Measurements from ENCODE around the gene APBA2. TPM values are rescaled to one million over a fixed set of nuclear protein-coding genes. Genes with fewer than 3 reads are reported as not detected.
"Not testable (repeated sequence)": the region's sequence is repeated elsewhere in the genome, so short reads cannot be mapped to it uniquely, and the experiment has no call there.

The APBA2 gene
- total and polyA plus RNA-seq, 3 donors from 2014 or later, result 18.5 to 37.7 (median 29.5) TPM

DNA sequence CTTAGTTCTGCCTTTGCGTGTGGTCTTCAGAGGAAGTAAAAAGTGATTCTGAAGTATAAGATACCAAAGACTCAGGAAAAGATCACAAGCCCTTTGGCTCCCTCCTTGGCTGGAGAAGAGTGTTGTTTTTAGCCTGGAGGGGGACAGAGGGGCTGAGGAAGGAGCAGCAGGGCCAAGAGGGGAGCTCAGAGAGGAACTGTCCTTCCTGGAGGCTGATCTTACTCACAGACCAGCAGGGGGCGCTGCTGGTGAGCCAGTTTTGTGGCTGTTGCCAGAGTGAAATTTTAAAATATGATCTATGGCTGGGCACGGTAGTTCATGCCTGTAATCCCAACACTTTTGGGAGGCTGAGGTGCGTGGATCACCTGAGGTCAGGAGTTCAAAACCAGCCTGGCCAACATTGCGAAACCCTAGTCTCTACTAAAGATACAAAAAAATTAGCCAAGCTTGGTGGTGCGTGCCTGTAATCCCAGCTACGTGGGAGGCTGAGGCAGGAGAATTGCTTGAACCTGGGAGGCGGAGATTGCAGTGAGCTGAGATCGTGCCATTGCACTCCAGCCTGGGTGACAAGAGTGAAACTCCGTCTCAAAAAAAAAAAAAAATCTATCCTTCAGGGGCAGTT lies 216.5 kb downstream of the APBA2 start:
- H3K9me3 ChIP-seq; H3K27ac ChIP-seq; H3K4me3 ChIP-seq; H3K27me3 ChIP-seq; intact Hi-C loops (cut with DNase I; ENCODE audit: low total_unique reads); H3K4me1 ChIP-seq; H3K36me3 ChIP-seq (ENCODE audit: low read depth, missing control alignments): not testable (repeated sequence)
- peak; percentile 70 for DNase-seq
- 67 to 71% methylated on average over 10 of the region's 10 CpGs for WGBS, 2 donors
- TF ChIP-seq, protein P1, sequence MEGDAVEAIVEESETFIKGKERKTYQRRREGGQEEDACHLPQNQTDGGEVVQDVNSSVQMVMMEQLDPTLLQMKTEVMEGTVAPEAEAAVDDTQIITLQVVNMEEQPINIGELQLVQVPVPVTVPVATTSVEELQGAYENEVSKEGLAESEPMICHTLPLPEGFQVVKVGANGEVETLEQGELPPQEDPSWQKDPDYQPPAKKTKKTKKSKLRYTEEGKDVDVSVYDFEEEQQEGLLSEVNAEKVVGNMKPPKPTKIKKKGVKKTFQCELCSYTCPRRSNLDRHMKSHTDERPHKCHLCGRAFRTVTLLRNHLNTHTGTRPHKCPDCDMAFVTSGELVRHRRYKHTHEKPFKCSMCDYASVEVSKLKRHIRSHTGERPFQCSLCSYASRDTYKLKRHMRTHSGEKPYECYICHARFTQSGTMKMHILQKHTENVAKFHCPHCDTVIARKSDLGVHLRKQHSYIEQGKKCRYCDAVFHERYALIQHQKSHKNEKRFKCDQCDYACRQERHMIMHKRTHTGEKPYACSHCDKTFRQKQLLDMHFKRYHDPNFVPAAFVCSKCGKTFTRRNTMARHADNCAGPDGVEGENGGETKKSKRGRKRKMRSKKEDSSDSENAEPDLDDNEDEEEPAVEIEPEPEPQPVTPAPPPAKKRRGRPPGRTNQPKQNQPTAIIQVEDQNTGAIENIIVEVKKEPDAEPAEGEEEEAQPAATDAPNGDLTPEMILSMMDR (IDR thresholded peaks at IDR 0.05), result peak; percentile 49 to 83 (median 53)

DNA sequence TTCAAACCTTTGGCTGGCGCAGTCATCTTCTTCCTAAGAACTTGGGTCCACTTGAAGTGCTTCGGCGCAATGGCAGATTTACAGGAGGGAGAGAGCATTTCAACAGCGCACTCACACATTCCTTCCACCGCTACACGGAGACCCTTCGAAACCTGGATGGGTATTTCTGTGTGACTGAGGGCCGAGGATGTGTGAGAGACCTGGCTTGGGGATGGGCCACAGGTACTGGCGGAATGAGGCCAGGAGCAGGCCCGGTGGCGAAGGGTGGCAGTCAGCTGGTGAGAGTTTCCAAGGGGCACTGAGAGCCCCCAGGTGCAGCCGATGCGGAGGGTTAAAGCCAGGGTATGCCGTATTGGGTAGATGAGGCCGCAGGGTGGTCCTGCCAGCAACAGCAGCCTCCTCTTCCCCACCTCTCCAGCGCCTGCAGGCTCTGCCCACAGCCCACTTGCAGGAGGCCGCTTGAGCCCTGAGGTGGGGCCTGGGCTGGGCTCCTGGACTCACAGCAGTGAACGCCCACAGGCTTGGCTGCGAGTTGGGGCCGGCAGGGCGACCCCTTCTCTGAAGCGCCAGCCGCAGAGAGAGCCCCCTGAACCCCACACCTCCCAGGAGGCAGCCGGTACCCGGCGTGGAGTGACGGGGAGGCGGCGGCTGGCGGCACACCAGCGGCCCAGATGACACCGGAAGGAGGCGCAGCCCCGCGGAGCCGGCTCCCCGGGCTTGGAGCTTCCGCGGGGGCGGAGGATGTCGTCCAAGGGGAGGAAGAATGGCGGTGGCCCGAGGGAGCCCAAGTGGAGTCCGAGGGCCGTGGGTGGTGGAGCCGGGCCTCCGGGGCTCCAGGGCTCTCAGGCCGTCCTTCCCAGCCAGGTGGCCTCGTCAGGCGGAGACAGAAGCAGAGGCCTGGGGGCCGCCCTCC lies 217.4 kb downstream of the APBA2 start:
- H3K36me3 ChIP-seq (ENCODE audit: low read depth, missing control alignments), result no peaks in the 10 kb centered on the region
- peak; percentile 71 for DNase-seq
- intact Hi-C loops (cut with DNase I; ENCODE audit: low total_unique reads), result no loop called here
- peak overlapping the region; percentile 56 to 61 for H3K27ac ChIP-seq
- peaks cover 8% of the 10 kb centered on the region for H3K4me1 ChIP-seq
- H3K27me3 ChIP-seq, result no peaks in the 10 kb centered on the region
- H3K9me3 ChIP-seq, result no peaks in the 10 kb centered on the region
- 30 to 63% methylated on average over 9 to 42 of the region's 51 CpGs for WGBS, 2 donors
- peak overlapping the region; percentile 45 to 66 for H3K4me3 ChIP-seq
- no peak for TF ChIP-seq POLR2A (IDR thresholded peaks at IDR 0.05)
- TF ChIP-seq, protein P1 (IDR thresholded peaks at IDR 0.05), result no peak

DNA sequence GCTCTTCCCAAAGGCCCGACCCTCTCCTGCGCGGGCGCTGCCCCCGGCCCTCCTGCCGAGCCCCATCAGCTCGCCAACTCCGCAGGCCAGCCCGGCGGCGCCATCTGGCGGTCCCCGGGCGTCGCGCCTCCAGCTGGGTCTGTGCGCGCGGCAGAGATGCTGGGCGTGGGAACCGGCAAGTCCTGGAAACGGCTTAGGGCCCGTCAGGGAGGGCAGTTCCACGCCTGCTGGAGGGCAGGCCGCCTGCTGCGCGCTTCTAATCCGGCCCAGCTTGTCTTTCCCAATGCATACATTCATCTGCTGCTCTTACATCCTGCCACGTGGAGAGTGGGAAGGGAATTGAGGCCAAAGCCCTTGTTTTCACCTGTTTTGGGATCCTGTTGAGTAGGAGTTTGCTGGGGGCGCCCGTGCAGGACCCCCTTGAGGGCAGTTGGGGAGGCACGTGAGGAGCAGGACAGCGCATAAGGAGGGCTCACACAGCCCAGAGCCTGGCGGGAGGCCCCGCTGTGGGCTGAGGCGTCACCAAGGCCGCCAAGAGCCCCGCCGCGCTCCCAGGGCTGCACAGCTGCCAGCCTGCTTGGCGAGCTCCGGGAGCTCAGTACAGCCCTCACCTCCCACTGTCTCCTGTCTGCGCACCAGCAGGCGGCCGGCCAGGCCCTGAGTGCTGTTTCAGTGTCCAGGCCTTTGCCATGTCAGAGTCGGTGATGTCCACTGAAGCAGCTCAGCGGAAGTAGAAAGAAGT lies 218.2 kb downstream of the APBA2 start:
- peaks cover 8% of the 10 kb centered on the region for H3K4me1 ChIP-seq
- TF ChIP-seq, protein P1 (IDR thresholded peaks at IDR 0.05), result peak; percentile 72 to 88 (median 77)
- TF ChIP-seq POLR2A (IDR thresholded peaks at IDR 0.05), result no peak
- H3K9me3 ChIP-seq, result no peaks in the 10 kb centered on the region
- intact Hi-C loops (cut with DNase I; ENCODE audit: low total_unique reads), result no loop called here
- peak overlapping the region; percentile 45 to 66 for H3K4me3 ChIP-seq
- 24% methylated on average over 41 of the region's 47 CpGs; no CpG with 5 or more reads in 1 of the 2 donors for WGBS, 2 donors
- H3K27ac ChIP-seq, result peak overlapping the region; percentile 56 to 61
- peak; percentile 84 for DNase-seq
- H3K36me3 ChIP-seq (ENCODE audit: low read depth, missing control alignments), result no peaks in the 10 kb centered on the region
- H3K27me3 ChIP-seq, result no peaks in the 10 kb centered on the region

GRCh38 chr15:29104566-29104880 lies 218.7 kb downstream of the APBA2 start:
- Histone ChIP-seq H3K9me3 (no peaks in the 10 kb centered on the region), H3K4me3 (no peak overlapping the region), H3K27ac (no peak overlapping the region), H3K4me1 (peaks cover 8% of the 10 kb centered on the region), H3K36me3 (ENCODE audit: low read depth, missing control alignments) (no peaks in the 10 kb centered on the region), H3K27me3 (no peaks in the 10 kb centered on the region)
- intact Hi-C loops (cut with DNase I; ENCODE audit: low total_unique reads), result no loop called here
- DNase-seq, result no peak
- WGBS, 2 donors, result 81 to 82% methylated on average over 4 to 6 of the region's 6 CpGs
- TF ChIP-seq POLR2A (IDR thresholded peaks at IDR 0.05), result no peak
- TF ChIP-seq, protein P1 (IDR thresholded peaks at IDR 0.05), result no peak
